ENCODE results near the gene VTI1B.

DNA sequence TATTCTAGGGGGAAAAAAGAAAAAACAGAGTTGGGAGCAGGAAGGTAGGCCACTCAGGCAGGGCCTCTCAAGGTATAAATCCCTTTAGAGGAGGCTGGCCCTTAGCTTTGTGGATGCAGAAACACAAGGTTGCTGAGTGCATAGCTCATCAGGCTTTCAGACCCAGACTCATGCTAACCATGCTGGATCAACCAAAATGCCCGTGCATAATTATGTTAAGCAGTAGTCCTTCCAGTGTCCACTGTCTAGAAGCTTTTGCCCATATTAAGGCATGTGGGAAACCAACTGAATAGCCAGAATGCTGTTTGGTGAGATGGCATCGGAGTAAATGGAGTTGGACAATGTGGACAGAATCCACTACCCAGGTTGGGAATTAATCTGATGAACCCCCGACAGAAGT, 35.8 kb downstream of the VTI1B start:
- no peak for TF ChIP-seq CTCF (conservative IDR thresholded peaks at IDR 0.05; ENCODE audit: low read depth, low read length)
- no peak for TF ChIP-seq RAD21 (IDR thresholded peaks at IDR 0.05; ENCODE audit: low read length)
- TF ChIP-seq MAFK (IDR thresholded peaks at IDR 0.05; ENCODE audit: low read depth, low read length): no peak
- no peak for TF ChIP-seq MXI1 (IDR thresholded peaks at IDR 0.05; ENCODE audit: borderline replicate concordance, low read depth, low read length)
- no peak for TF ChIP-seq POLR2A (IDR thresholded peaks at IDR 0.05; ENCODE audit: low read depth, low read length)
- TF ChIP-seq BHLHE40 (IDR thresholded peaks at IDR 0.05; ENCODE audit: low read depth, low read length): no peak
- no peak for TF ChIP-seq ELK1 (IDR thresholded peaks at IDR 0.05; ENCODE audit: borderline replicate concordance, low read depth, low read length)
- TF ChIP-seq MAZ (IDR thresholded peaks at IDR 0.05; ENCODE audit: borderline replicate concordance, low read depth, low read length): no peak
- TF ChIP-seq NFE2L2 (IDR thresholded peaks at IDR 0.05; ENCODE audit: low read depth, low read length): no peak

Data from IMR-90 (cell line).